Hepatic stellate cell (primary cell): ENCODE results near the gene GTF2IRD1.
A peak's percentile ranks its signal among the peaks of the same experiment; 100 is the strongest.
"Not testable (repeated sequence)": the region's sequence is repeated elsewhere in the genome, so short reads cannot be mapped to it uniquely, and the experiment has no call there.

ENCODE experiments used
- DNase-seq: peaks from one replicate; pipeline ENCODE4 v3.0.0; 2011; ENCODE audit warnings: low spot score

The GTF2IRD1 gene

DNA sequence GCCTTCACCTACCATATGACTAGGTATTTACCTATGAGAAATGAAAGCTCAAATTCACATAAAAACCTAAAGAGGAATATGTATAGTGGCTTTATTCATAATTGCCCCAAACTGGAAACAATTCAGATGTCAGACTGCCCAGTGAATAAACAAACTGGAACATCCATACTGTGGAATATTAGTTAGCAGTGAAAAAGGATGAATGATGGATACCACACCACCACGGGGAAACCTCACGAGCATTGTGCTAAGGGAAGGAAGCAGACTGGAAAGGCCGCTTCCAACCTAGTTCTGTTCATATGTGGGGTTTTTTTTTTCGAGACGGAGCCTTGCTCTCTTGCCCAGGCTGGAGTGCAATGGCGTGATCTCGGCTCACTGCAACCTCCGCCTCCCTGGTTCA lies 16.8 kb downstream of the GTF2IRD1 start:
- no peak for DNase-seq

DNA sequence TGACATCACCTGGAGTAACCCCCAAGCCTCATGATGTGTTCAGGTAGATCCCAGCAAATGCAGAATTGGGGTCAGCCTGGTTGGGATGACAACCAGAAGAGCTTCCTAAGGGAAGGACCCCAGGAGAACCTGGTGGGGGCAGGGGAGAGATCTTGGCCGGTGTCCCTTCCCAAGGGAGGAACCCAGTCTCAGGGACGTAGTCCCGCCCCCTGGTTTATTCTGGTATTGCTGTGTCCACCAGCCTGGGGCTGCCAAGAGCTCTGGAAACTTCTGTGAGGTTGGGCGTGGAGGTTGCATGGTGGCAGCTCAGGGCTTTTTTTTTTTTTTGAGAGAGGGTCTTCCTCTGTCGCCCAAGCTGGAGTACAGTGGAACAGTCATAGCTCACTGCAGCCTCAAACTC lies 19.4 kb downstream of the GTF2IRD1 start:
- no peak for DNase-seq

DNA sequence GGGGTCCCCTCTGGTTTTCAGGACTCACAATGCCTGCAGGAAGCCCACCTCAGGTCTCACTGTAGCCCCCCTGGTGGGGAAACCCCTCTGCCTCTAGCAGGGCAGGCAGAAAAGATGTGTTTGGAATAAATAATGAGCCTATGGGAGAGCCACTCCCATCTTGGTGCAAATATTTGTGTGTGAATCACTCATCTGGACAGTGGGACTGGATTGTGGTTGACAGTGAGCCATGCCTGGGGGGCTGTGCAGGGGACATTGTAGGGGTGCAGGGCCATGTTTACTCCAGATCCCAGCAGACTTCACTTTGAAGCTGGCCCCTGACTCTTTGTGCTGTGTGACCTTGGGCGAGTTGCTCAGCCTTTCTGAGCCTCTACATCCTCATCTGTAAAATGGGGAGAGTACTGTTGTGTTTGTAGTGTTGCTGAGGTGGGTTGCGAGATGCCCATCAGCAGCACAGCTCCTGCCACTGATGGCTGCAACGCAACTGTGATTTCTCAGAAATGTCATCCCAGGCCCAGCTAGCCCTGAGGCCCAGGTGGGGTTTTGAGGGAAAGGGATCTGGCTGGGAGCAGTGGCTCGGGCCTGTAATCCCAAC lies 20.7 kb downstream of the GTF2IRD1 start:
- DNase-seq: peak; percentile 51

DNA sequence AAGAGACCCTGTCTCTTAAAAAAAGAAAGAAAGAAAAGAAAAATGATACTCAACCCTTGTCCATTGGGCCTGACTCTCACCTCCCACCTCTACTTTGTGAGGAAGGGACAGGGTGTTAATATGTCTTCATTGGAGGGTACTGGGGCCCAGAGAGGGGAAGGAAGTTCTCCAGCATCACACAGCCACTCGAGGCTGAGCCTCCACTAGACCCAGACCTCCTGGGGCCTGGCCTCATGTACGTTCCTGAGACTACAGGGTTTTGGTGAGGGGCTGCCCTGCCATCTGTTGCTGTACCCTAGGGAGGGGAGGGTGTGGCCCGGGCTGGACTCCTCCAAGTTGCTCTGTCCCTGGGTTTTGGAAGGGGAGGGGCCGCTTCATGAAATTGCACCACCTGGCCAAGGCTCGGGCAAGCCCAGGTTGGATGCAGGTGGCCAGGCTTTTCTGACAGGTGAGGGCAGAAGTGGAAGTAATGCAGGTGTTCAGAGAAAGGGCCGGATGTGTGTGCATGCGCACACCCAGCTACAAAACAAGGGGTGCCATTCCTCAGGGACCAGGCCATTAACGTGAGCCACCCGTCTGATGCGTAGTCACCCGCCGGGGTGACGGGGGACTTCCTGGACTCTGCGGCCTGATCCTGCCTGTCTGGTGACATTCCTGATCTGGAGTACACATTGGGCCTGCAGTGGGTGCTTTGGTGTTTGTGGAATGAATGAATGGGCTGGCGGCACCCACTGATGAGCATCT lies 21.7 kb downstream of the GTF2IRD1 start:
- no peak for DNase-seq

DNA sequence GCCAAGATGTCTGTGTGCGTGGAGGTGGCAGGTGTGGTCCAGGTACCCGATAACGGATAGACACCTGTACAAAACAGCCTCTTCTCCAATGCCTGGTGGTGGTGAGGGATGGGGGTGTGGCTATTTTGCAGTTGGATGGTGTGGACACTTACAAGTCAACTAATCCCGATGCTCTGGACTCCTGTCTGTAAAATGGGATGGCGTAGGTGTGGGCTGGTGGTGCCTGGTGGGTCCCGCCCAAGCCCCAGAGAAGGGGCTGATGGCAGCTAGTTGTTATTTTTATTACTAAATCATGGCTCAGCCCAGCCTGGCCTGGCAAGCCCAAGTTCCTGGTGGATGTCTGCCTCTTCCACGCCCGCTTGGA lies 22.3 kb downstream of the GTF2IRD1 start:
- no peak for DNase-seq

DNA sequence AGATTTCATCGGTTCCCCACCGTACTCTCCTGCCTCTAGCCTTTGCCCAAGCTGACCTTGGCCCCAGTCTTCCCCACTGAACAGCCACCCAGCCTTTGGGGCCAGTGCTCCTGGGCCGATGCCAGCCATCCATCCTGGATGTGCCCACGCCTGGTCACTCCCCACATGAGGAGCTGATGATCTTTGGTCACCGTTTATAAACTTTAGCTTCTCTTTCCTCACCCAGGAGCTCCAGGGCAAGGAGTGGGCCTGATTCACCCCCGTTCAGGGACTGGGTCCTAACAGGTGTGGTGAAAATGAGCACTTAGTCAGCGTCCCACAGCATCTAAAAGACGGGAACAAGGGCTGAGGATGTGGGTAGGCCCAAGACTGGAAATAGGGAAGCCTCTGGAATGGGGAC lies 22.9 kb downstream of the GTF2IRD1 start:
- DNase-seq: no peak

DNA sequence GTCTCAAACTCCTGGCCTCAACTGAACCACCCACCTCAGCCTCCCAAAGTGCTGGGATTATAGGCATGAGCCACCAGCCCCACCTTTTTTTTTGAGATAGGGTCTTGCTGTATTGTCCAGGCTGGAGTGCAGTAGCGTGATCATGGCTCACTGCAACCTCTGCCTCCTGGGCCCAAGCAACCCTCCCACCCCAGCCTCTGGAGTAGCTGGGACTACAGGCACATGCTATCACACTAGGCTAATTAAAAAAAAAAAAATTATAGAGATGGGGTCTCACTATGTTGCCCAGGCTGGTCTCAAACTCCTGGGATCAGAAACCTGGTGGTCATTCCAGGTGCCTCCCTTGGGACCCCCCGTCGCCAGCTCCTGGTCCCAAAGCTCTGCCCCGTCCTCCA lies 25.0 kb downstream of the GTF2IRD1 start:
- DNase-seq: no peak

DNA sequence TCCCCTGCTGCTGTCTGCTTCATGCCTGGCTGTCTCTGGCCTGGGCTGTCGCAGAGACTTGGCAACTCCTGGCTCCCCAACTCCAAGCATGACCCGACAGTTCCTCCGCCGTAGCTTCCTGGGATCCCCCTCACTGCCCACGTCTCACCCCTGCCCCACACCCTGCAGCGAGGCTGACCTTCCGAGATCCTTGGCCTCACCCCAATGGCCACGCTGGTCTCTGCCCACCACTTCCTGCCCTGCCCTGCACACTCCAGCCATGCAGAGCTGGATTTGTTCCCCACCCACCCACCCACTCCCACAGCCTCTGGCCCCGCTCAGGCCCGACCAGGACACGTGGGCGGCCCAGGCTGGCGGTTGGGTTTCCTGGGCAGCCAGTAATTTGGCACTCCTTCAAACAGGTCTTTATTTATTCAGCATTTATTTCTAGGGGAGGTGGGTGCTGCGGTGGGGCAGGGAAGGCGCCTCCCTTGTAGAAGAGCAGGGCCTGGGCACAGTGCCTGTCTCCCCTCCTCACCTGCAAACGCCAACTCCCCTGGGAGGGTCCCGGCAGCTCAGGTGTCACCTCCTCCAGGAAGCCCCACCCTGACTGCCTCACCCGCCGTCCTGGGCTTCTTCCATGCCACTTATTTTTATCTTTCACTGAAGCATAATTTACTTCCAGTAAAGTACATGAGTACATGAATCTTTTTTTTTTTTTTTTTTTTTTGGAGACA lies 25.5 kb downstream of the GTF2IRD1 start:
- no peak for DNase-seq

DNA sequence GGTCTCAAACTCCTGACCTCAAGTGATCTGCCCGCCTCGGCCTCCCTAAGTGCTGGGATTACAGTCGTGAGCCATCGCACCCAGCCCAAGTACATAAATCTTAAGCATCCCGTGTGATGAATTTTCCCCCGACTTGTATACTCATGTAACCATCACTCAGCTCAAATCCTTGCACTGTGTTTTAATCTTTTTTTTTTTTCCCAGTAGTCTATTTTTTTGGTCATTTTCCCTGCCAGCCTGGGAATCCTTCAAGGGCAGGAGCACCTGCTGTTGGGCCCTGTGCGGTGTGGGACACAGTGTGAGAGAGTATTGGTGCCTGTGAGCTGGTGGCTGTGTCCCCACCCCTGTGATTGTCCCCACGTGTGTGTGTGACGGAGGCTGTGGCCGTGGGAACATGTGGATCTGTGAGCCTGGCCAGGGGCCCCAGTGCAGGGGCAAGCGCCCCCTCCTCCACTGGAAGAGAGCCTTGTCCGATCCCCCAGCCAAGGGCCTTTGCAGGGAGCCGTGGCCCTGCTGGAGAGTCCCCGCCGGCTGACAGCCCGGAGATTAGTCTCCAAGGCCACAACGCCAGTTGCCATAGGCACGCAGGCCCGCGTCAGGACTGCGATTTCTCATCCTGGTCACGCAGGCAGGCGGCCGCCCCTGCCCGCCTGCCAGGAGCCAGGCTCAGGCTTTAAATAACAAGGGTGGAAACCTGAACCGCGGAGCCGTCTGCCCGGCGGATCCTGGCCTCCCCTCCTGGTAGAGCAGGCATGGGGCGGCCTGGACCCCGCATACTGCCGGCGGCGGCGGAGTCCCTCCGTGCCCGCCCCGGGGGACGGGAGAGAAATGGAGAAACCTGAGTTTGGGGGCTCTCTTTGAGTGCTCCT lies 26.5 kb downstream of the GTF2IRD1 start:
- no peak for DNase-seq

DNA sequence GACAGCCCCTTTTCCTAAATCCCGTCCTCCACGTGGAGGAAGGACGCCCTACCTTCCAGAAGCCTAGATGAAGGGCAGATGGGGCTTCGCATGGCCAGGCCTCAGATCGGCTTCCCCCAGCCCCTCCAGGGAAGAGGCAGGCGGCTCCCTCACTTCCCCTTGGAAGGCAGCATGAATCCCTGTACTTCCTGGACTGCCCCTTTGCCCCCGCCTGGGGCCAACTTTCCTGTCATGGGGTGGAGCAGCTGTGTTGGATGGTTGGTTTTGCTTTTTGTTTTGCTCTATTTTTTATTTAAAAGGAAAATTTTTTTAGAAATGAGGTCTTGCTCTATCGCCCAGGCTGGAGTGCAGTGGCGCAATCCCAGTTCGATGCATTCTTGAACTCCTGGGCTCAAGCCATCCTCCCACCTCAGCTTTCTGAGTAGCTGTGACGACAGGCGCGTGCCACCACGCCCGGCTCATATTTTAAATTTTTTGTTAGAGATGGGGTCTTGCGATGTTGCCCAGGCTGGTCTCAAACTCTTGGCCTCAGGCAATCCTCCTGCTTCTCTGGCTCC lies 27.2 kb downstream of the GTF2IRD1 start:
- DNase-seq: no peak

DNA sequence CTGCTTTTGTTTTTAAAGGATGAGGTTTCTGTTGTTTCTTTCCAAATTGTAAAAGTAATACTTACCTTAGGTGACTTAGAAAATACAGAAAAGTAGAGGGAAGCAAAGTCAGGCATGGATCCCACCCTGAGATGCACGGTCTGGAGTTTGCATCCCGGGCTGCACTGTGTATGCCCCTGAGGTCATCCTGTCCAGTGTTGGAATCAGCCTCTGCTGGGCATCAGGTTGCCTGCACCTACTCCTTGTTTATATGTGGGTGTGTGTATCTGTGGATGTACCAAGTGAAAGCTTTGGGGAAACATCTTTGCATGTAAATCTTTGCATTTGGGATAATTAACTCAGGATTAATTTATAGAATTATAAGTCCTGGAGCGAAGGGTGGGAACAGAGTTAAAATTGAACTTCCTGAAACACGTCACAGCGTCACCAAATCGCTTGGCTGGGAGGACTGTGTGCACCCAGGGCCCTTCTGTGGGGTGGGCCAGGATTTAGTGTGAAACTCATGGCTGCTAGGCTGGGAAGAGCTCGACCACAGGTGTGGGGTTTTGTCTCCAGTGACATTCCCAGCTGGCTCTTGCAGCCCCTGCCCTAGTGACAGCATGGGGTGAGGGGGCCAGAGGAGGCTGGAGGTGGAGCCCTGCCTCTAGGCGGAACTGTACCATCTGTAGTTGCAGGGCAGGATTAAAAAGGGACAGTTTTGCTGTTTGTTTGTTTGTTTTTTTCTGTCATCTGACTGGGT lies 27.9 kb downstream of the GTF2IRD1 start:
- DNase-seq: no peak

DNA sequence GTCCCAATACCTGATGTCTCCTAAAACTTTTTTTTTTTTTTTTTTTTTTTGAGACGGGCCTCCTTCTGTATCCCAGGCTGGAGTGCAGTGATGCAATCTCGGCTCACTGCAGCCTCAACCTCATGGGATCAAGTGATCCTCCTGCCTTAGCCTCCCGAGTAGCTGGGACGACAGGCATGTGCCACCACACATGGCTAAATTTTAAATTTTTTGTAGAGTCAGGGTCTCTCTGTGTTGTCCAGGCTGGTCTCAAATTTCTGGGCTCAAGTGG lies 28.4 kb downstream of the GTF2IRD1 start:
- DNase-seq: no peak

DNA sequence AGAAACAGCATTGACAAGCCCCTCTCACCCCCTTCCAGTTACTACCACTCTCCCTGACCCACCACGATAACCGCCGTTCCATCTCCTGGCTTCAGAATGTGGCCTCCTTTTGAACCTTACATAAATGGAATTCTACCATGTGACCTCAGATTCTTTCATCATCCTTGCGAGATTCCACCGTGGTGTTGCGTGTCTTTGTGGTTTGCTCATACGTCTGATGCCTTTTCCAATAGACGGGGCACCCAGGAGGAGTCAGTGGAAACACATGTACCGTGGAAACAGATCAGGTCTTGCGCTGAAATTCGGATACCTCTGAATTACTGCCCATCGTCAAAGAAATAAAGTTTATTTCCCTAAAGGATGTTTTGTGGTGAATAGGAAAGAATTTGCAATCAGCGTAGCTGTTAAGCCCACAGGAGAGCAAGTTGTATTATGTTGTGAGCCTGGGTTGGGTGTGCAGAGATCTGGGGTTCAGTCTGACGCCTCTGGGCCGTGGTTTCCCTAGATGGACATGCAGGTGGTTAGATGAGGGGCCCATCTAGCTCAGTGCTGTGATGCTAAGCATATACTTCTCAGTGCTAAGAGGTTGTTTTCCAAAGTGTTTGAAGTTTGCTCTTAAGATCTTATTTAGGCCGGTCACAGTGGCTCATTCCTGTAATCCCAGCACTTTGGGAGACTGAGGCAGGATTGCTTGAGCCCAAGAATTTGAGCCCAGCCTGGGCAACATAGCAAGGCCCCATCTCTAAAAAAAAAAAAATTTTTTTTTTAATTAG lies 29.1 kb downstream of the GTF2IRD1 start:
- DNase-seq: peak; percentile 44

DNA sequence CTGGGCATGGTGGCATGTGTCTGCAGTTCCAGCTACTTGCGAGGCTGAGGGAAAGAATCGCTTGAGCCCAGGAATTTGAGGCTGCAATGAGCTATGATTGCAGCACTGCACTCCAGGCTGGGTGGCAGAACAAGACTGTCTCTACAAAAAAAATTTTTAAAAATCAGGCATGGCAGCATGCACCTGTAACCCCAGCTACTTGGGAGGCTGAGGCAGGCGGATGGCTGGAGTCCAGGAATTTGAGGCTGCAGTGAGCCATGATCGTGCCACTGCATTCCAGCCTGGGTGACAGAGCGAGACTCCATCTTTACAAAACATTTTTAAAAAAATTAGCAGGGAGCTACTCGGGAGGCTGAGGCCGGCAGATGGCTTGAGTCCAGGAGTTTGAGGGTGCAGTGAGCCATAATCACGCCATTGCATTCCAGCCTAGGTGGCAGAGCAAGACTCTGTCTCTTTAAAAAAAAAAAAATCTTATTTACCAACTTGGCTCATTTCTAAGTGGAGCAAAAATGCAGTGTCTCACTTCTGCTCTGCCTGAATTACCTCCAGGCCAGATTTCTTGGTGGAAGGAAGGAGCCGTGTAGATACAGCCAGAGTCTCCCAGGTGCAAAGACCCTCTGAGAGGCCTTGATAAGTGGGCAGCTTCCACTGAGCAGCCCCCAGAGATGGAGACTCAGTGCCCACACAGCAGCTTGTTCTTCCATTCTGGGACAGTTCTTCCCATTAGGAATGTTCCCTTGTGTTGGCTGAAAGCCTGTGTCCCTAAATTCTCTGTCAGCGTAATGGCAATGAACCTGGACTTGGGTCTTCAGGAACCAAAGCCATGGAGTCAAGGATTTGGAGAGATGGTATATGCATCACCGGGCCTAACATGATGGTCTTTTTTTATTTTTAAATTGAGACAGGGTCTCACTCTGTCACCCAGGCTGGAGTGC lies 30.0 kb downstream of the GTF2IRD1 start:
- DNase-seq: no peak

DNA sequence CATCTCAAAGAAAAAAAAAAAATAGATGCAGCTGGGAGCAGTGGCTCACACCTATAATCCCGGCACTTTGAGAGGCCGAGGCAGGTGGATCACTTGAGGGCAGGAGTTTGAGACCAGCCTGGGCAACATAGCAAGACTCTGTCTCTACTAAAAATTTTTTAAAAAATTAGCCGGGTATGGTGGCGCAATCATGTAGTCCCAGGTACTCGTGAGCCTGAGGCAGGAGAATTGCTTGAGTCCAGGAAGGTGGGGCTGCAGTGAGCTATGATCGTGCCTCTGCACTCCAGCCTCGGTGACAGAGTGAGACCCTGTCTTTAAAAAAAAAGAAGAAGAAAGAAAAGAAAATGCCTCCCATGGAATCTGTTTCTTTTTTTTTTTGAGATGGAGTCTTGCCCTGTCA lies 31.9 kb downstream of the GTF2IRD1 start:
- no peak for DNase-seq

DNA sequence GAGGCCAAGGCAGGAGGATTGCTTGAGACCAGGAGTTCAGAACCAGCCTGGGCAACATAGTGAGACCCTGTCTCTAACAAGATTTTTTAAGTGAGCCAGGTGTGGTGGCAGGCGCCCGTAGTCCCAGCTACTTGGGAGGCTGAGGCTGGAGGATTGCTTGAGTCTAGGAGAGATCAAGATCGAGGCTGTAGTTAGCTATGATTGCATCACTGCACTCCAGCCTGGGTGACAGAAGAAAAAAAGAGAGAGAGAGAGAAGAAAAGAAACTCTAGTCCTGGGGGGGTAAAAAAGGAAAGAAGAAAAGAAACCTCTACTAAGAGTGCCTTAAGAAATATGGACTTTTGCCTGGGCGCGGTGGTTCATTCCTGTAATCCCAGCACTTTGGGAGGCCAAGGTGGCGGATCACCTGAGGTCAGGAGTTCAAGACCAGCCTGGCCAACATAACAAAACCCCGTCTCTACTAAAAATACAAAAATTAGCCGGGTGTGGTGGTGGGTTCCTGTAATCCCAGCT lies 34.9 kb downstream of the GTF2IRD1 start:
- not testable (repeated sequence) for DNase-seq

DNA sequence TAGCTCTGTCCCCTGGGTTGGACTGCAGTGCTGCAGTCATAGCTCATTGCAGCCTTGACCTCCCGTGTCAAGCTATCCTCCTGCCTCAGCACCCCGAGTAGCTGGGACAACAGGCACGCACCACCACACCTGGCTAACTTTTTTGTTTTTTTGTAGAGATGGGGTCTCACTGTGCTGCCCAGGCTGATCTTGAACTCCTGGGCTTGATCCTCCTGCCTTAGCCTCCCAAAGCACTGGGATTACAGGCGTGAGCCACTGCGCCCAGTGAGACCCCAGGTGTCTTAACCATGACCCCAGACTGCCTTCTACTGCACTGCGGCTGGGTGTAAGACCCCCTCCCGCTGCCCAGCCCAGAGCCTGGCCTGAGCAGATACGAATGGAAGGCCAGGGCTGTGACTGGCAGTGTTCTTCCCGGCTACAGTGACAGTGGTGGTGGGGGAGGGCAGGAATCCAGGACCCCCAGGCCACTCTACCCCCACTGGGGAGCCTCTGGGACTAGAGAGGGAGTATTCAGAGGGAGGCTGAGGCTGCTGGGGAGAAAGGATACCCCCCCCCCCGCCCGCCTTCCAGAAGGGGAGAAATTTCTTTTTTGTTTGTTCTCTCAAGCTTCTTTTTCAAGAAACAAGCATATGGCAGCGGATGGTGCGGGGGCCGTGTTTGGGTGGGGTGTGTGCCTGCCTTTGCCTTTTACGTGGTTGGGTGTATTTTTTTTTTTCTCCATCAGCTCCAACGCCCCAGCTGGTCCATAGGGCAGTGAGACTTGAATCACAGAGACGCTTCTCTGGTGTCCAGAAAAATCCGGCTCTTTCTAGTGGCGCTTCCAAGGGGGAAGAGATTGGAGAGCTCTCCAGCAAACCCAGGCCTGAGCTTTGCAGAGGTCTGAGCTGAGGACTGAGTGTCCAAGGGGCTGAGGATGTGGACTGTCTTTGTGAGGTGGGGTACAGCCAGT lies 36.6 kb downstream of the GTF2IRD1 start:
- no peak for DNase-seq

DNA sequence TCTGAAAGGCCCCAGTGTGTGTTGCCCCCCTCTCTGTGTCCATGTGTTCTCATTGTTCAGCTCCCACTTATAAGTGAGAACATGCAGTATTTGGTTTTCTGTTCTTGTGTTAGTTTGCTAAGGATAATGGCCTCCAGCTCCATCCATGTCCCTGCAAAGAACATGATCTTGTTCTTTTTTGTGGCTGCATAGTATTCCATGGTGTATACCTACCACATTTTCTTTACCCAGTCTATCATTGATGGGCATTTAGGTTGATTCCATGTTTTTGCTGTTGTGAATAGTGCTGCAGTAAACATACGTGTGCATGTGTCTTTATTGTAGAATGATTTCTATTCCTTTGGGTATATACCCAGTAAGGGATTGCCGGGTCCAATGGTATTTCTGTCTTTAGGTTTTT lies 37.8 kb downstream of the GTF2IRD1 start:
- DNase-seq: not testable (repeated sequence)
